Fibroblast of the aortic adventitia (primary cell): Measurements from ENCODE around the gene ZNF407. TPM values are rescaled to one million over a fixed set of nuclear protein-coding genes. Genes with fewer than 3 reads are reported as not detected.

Experiments
- DNase-seq: peaks from one replicate; pipeline ENCODE4 v3.0.0-alpha.2; 2010; ENCODE audit warnings: low read depth
- H3K4me3 ChIP-seq: 2 replicates; pipeline ENCODE4 v1.5.1; 2011; ENCODE audit warnings: low read depth, mild to moderate bottlenecking, control low read depth, low read length, moderate library complexity
- CTCF ChIP-seq: IDR thresholded peaks from 2 replicates; pipeline ENCODE4 v1.5.1; 2011; ENCODE audit warnings: mild to moderate bottlenecking, low read length, control low read depth, inconsistent platforms; ENCODE audit not compliant: insufficient read depth
- total RNA-seq: library from RNA; depleted of rRNA; stranded (reverse); fragments of >200 nt; gene quantifications from 2 replicates; pipeline ENCODE4 v1.2.3, GENCODE V29; 2012; ENCODE audit warnings: low replicate concordance

ZNF407 gene
- total RNA-seq, 1 donor, result 21.7 TPM

GRCh38 chr18:74905247-74905646 lies 307.6 kb downstream of the ZNF407 start:
- TF ChIP-seq CTCF, result no peak
- no peak overlapping the region for H3K4me3 ChIP-seq
- DNase-seq, result no peak

GRCh38 chr18:74906184-74906583 lies 308.5 kb downstream of the ZNF407 start:
- DNase-seq, result no peak
- H3K4me3 ChIP-seq, result no peak overlapping the region
- no peak for TF ChIP-seq CTCF

- no peak for DNase-seq
- no peak for TF ChIP-seq CTCF
- H3K4me3 ChIP-seq, result no peak overlapping the region
Observed at GRCh38 chr18:74914052-74914591, 316.5 kb downstream of the ZNF407 start.

- DNase-seq, result no peak
- TF ChIP-seq CTCF, result no peak
- H3K4me3 ChIP-seq, result no peak overlapping the region
Observed at GRCh38 chr18:74914648-74915047, 317.0 kb downstream of the ZNF407 start.

- DNase-seq, result no peak
- TF ChIP-seq CTCF, result no peak
- H3K4me3 ChIP-seq, result no peak overlapping the region
Observed at GRCh38 chr18:74916773-74917393, 319.2 kb downstream of the ZNF407 start.

GRCh38 chr18:74918276-74918790 lies 320.7 kb downstream of the ZNF407 start:
- no peak for TF ChIP-seq CTCF
- H3K4me3 ChIP-seq, result no peak overlapping the region
- no peak for DNase-seq
